Psoas muscle (tissue), 8 donors: ENCODE data around the gene UGT8. TPM values are rescaled to one million over a fixed set of nuclear protein-coding genes. Genes with fewer than 3 reads are reported as not detected.

Experiments used
- ATAC-seq, 4 donors: fragments of 200-7000 bp; cut with Tn5 transposase; one replicate each; pipeline ENCODE4 v1.9.1; 2020; ENCODE audit warnings: moderate library complexity in 3 of 4, mild to moderate bottlenecking in 2 of 4
- DNase-seq, 2 donors: peaks; one replicate each; pipeline ENCODE4 v3.0.0-alpha.2; 2020
- H3K27ac ChIP-seq: fragments of 200-600 bp; one replicate; pipeline ENCODE4 v1.8.0; 2022
- H3K27me3 ChIP-seq, 3 donors: fragments of 200-600 bp in 1 of 3; one replicate each; pipeline versions ENCODE4 v1.6.1 to v1.8.0; 2013 to 2022; ENCODE audit warnings: low read length in 2 of 3, mild to moderate bottlenecking in 2 of 3, moderate library complexity in 1 of 3; ENCODE audit not compliant: insufficient read depth in 3 of 3
- H3K36me3 ChIP-seq, 2 donors: fragments of 200-600 bp in 1 of 2; one replicate each; pipeline versions ENCODE4 v1.6.1 to v1.8.0; 2013 to 2022; ENCODE audit warnings: low read depth in 1 of 2, mild to moderate bottlenecking in 1 of 2, moderate library complexity in 1 of 2; ENCODE audit not compliant: insufficient read depth in 1 of 2
- H3K4me1 ChIP-seq: fragments of 200-600 bp; one replicate; pipeline ENCODE4 v1.8.0; 2022
- H3K4me3 ChIP-seq: fragments of 200-600 bp; one replicate; pipeline ENCODE4 v1.8.0; 2022; ENCODE audit warnings: mild to moderate bottlenecking
- H3K9me3 ChIP-seq: fragments of 200-600 bp; one replicate; pipeline ENCODE4 v1.8.0; 2022
- WGBS, 3 donors: extraction: QIAGEN DNeasy Blood & Tissue Kit; methylation state at CpG; one replicate each; pipeline versions ENCODE4 v1.1.6 to v1.1.7; 2013; 5-methylcytosine and 5-hydroxymethylcytosine counted together
- intact Hi-C, 2 donors: fragments of 100-400 bp; cut with DNase I; formaldehyde crosslinking; loops; one replicate each; pipeline versions ENCODE4 v1.11.0 to v1.14.2; 2022
- polyA plus RNA-seq, 3 donors: library from polyadenylated mRNA; stranded (reverse); fragments of 200-250 nt; gene quantifications; one replicate each; pipeline ENCODE4 v1.2.3, GENCODE V29; 2013
- total RNA-seq, 4 donors: library from RNA; stranded (reverse); fragmentation: NEBNext Ultra II Directional in 2 of 4; extraction: Animal tissue kit (Norgen Biotek cat#: 25700) in 2 of 4; gene quantifications; one replicate each; pipeline versions ENCODE4 v1.2.1 to v1.2.4, GENCODE V29; 2021 to 2023
- TF ChIP-seq, protein P1 (sequence below): fragments of 200-600 bp; IDR thresholded peaks from one replicate; pipeline ENCODE4 v1.8.0; 2022; ENCODE audit warnings: antibody characterized with exemption
- donor health status: healthy with polysubstance abuse.
- donor health status: DM: no; HTN: no; CAD: no; lungs with moderate emphysema.
- donor health status: Bipolar disorder and iron deficiency.
- donor health status: healthy.
- donor health status: DM: yes; HTN: yes; CAD: no.
- donor health status: DM: no; HTN: no; CAD: no.
- donor health status: DM: no; HTN: no; CAD: no.
- donor health status: DM: yes; HTN: yes; CAD: no.

Gene UGT8
- total and polyA plus RNA-seq, 7 donors: 0.04 to 0.08 (median 0.05) TPM; not detected in 4

DNA sequence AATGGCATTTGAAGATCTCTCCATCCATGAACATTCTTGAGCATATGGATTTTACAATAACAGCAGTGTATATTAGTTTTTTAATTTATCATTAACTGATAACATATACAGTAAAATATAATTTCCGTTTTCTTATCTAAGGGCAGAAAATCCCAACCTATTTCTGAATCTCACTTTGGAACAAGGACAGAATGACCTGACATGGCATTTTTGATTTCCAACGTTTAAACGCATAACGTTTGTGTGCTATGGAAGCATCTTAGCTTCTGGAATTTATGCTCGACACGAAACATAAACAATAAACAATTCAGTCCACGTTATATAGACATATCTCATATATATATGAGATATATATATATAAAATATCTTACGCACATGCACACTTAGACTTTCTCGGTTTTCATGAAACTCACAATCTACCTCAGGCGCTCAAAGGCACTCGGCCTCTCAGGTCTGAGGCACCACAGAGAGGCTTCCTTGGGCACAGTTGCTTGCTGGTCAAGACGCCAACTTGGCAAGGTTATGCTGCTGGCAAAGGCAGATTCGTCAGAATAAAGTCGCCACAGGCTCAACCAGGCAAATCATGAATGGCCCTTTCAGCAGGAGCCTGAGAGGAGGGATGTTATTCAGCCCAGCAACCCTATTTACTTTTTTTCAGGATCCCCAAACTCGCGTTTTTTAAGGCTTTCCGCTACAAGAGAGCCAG is 1.0 kb upstream of the UGT8 start:
- H3K36me3 ChIP-seq: no peaks in the 10 kb centered on the region
- H3K27ac ChIP-seq: no peak overlapping the region
- H3K9me3 ChIP-seq: no peaks in the 10 kb centered on the region
- H3K27me3 ChIP-seq: peaks cover 0 to 47% (median 0%) of the 10 kb centered on the region in 3 donors
- H3K4me1 ChIP-seq: no peaks in the 10 kb centered on the region
- DNase-seq (no peak), ATAC-seq (no peak)
- TF ChIP-seq, protein P1, sequence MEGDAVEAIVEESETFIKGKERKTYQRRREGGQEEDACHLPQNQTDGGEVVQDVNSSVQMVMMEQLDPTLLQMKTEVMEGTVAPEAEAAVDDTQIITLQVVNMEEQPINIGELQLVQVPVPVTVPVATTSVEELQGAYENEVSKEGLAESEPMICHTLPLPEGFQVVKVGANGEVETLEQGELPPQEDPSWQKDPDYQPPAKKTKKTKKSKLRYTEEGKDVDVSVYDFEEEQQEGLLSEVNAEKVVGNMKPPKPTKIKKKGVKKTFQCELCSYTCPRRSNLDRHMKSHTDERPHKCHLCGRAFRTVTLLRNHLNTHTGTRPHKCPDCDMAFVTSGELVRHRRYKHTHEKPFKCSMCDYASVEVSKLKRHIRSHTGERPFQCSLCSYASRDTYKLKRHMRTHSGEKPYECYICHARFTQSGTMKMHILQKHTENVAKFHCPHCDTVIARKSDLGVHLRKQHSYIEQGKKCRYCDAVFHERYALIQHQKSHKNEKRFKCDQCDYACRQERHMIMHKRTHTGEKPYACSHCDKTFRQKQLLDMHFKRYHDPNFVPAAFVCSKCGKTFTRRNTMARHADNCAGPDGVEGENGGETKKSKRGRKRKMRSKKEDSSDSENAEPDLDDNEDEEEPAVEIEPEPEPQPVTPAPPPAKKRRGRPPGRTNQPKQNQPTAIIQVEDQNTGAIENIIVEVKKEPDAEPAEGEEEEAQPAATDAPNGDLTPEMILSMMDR: no peak
- peak overlapping the region; percentile 62 for H3K4me3 ChIP-seq
- 45 to 50% (median 47%) methylated on average over 17 of the region's 17 CpGs for WGBS, 3 donors
- intact Hi-C loops: no loop called here

DNA sequence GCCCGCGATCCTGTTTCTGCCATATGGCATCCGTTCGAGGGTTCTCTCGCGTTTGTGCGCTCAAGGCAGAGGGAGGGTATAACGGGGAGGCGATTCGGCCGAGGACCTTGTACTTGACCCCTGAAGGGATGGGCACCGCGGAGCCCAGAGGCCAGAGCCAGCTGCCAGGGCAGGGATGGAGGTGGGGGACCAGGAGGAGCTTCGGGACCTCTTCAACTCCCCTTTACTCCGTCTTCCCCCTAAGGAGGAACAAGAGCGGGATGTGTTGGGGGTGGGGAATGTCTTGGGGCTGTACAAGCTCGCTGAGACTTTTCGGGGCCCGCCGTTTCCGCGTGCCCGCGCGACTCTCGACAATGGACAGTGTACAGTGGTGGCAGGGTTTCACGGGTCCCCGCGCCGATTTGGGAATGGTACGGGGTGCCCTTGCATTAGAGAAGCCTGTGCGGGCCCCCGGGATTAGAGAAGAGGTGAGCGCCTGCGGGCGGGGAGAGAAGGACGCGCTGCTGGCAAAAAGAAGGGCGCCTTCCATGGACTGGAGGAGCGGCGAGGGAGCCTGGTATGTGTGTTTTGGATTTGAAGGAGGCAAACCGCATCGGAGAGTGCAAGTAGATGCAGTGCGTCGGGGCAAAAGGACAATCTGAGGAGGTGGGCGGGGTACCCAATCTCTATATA is 760 bp downstream of the UGT8 start:
- no peaks in the 10 kb centered on the region for H3K36me3 ChIP-seq
- H3K4me1 ChIP-seq: no peaks in the 10 kb centered on the region
- H3K27ac ChIP-seq: no peak overlapping the region
- TF ChIP-seq, protein P1: no peak
- H3K9me3 ChIP-seq: no peaks in the 10 kb centered on the region
- H3K4me3 ChIP-seq: peak overlapping the region; percentile 62
- WGBS, 3 donors: 1 to 2% (median 1%) methylated on average over 46 of the region's 46 CpGs
- DNase-seq (no peak), ATAC-seq (peak in 1 of 4 donors; percentile 30)
- intact Hi-C loops: no loop called here
- H3K27me3 ChIP-seq: peaks cover 0 to 47% (median 0%) of the 10 kb centered on the region in 3 donors

DNA sequence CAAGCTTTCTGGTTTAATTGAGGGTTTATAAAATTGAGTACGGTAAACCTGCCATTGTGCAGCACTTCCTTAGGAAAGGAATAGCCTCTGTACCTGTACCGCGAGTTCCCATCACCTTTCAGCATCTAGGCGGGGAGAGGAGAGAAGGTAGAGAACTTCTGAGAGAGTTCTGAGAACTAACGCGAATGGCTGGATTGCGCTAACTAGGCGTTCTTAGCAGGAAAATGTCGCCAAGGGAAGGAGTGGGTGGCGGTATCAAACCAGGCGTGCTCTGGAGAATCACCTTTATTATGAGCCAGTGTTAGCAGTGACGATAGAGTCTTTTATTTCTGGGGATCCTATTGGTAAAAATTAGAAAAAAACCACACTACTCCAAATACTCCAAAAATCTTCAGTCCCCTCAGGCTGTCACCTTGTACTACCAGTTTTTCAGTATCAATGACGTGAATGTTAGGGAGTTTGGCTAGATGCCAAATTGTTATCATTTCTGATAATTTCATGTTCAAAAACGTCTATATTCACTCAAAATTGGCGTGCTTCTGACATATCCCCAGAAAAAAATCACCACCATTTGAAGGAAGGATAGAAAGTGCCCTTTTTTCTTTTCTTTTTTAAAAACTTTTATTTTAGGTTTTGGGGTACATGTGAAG is 1.4 kb downstream of the UGT8 start:
- H3K27ac ChIP-seq: no peak overlapping the region
- no peaks in the 10 kb centered on the region for H3K36me3 ChIP-seq
- H3K4me3 ChIP-seq: peak overlapping the region; percentile 62
- 18 to 31% (median 31%) methylated on average over 15 of the region's 15 CpGs for WGBS, 3 donors
- no peaks in the 10 kb centered on the region for H3K4me1 ChIP-seq
- no peak for ATAC-seq
- no peak for DNase-seq
- intact Hi-C loops: no loop called here
- TF ChIP-seq, protein P1: no peak
- no peaks in the 10 kb centered on the region for H3K9me3 ChIP-seq
- H3K27me3 ChIP-seq: peaks cover 0 to 47% (median 0%) of the 10 kb centered on the region in 3 donors

DNA sequence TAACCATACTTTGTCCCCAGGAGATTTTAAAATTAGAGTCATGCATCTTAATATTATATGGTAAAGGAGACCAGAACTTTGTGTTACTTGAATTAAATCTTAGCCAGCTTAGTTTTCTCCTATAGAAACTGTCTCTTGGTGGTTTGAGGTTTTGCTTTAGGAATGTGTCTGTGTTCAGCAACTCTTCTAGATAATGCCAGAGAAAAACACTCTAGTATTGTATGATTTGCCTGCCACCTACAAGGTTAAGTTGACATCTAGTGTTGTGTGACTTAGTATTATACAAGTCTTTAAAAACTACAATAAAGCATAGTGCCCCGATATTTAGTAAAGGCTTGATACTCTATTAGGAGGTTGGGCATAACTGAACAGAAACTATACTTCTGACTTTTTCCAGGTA is 2.1 kb downstream of the UGT8 start:
- no peaks in the 10 kb centered on the region for H3K9me3 ChIP-seq

More for the DNA sequence above, 2.1 kb downstream of the UGT8 start:
- H3K27ac ChIP-seq: no peak overlapping the region
- TF ChIP-seq, protein P1: no peak
- H3K4me3 ChIP-seq: no peak overlapping the region
- peaks cover 0 to 44% (median 0%) of the 10 kb centered on the region in 3 donors for H3K27me3 ChIP-seq
- intact Hi-C loops: no loop called here
- ATAC-seq (no peak), DNase-seq (no peak)
- 88 to 97% (median 93%) methylated on average over 1 of the region's 1 CpG for WGBS, 3 donors
- no peaks in the 10 kb centered on the region for H3K4me1 ChIP-seq
- H3K36me3 ChIP-seq: no peaks in the 10 kb centered on the region
